Fibroblast of skin of scalp (primary cell): Measurements from ENCODE around the gene C16orf54. TPM values are rescaled to one million over a fixed set of nuclear protein-coding genes. Genes with fewer than 3 reads are reported as not detected.
"Not testable (repeated sequence)": the region's sequence is repeated elsewhere in the genome, so short reads cannot be mapped to it uniquely, and the experiment has no call there.

Experiments
- DNase-seq: peaks from one replicate; pipeline ENCODE4 v3.0.0-alpha.2; 2013
- polyA plus RNA-seq, 2 experiments: library from polyadenylated mRNA; unstranded; fragments of 120-200 nt; gene quantifications; one replicate each; pipeline ENCODE4 v1.2.1, GENCODE V29; 2013; ENCODE audit not compliant: insufficient read length in 2 of 2

Gene C16orf54
- polyA plus RNA-seq (2013, experiment 1 of 2; ENCODE audit: insufficient read length) = not detected
- polyA plus RNA-seq (2013, experiment 2 of 2; ENCODE audit: insufficient read length) = not detected

DNA sequence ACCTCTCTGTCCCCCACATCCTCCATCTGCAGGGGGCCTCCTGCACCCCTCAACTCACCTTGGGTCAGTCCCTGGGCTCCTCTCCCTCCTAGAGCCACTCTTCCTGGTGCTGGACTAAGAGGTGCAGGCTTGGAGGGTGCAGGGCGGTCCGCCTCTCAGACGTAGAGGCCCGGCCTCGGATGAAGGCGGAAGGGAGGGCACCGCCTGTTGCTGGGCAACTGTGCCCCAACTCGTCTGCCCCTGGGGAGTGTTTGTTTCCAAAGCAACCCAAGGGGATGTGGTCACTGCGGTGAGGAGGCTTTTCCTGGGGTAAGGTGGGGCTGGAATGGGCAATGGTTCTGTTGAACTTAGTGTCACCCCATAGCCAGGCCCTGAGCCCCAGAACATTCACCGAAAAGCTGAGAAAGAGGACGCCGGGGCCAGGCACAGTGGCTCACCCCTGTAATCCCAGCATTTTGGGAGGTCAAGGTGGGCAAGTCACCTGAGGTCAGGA lies at the start of gene C16orf54:
Gene C16orf54, minus strand, starts transcription at position 138 of the 493 bp plus-strand sequence. CDS start 1,039 bp downstream, outside the sequence.
- DNase-seq = no peak

DNA sequence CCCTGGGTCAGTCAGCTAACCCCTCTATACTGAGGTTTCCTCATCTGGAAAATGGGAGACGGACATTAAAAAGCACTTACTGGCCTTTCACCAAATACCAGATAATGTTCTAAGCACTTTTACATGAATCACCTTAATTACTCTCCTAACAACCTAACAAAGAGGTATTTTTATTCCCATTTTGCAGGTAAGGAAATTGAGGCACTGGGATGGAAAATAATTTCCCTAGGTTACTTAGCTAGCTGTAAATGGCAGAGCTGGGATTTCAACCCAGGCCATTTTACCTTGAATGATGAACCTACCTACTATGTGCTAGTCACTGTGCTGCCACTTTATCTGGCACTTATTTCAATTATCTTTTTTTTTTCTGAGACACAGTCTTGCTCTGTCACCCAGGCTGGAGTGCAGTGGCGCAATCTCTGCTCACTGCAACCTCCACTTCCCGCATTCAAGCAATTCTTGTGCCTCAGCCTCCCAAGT lies 48.5 kb upstream of the C16orf54 start:
- no peak for DNase-seq

GRCh38 chr16:29793153-29793552 lies 47.4 kb upstream of the C16orf54 start:
- DNase-seq = not testable (repeated sequence)

GRCh38 chr16:29791845-29792807 lies 46.3 kb upstream of the C16orf54 start:
- no peak for DNase-seq

DNA sequence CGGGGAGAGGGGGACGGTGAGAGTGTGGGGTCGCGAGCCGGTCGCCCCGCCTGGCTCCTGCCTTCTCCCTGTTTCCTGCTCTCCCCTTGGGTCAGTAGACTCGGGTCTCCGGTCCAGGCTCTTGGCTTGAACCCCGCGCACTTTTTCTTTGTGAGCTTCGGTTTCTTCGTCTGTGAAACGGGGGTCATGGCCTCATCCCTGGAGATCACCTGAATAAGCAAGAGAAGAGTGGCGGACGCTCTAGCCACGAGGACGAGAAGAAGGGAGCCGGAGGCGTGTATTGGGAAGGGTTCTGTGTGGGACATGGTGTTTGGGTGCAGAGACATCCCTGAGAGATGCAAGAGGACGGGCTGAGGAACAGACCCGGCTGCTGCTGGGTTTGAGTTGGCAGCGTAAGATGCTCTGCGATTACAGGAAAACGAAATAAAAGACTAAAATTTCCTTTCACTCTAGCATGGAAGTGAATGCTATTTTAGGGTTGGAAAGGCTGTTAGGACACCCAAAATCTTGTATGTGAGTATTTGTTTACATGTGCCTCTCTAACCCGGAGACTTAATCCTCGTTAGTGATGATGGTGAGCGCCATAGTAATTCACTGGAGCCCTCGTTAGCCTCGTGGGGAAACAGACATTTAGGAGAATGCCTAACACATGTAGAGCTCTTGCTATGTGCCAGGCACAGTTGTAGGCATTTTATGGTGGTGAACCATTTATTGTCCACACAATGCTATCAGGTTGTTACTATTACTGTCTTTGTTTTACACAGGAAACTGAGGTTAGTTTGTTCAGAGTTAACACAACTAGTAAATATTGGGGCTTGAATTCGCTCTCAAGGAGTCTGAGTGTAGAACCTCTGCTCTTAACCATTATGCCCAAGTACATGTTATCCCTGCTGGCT lies 45.4 kb upstream of the C16orf54 start:
- no peak for DNase-seq

GRCh38 chr16:29790183-29790948 lies 44.6 kb upstream of the C16orf54 start, which contains the start of gene KIF22:
KIF22 (plus strand) TSS chr16:29790751; CDS start chr16:29790760, 9 bp downstream.
- peak; percentile 99 for DNase-seq

GRCh38 chr16:29789775-29790182 lies 44.0 kb upstream of the C16orf54 start:
- no peak for DNase-seq

DNA sequence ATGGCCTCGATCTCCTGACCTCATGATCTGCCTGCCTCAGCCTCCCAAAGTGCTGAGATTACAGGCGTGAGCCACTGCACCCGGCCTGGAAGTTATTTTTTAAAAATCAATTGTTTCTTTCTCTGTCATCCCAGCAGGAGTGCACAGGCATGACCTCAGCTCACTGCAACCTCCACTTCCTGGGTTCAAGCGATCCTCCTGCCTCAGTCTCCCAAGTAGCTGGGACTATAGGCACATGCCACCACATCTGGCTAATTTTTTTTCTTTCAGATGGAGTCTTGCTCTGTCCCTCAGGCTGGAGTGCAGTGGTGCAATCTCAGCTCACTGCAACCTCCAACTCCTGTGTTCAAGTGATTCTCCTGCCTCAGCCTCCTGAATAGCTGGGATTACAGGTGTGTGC lies 41.4 kb upstream of the C16orf54 start:
- not testable (repeated sequence) for DNase-seq

GRCh38 chr16:29784901-29785500 lies 39.2 kb upstream of the C16orf54 start:
- peak; percentile 64 for DNase-seq

DNA sequence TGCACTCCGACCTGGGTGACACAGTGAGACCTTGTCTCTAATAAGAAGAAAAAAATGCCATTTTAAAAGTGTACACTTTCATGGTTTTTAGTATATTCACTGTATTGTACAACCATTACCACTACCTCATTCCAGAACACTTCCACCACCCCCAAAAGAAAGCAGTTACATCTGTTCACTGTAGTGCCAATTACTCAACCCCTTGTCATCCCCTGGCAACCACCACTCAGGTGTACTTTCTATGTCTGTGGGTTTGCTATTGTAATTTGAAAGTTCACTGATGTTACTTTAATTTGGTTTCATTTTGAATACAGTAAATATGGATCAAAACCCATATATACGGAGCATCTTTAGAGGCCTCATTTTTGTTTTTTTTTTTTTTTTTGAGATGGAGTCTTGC lies 38.4 kb upstream of the C16orf54 start:
- DNase-seq = no peak

- not testable (repeated sequence) for DNase-seq
Measured at GRCh38 chr16:29783094-29783953, 37.5 kb upstream of the C16orf54 start.

DNA sequence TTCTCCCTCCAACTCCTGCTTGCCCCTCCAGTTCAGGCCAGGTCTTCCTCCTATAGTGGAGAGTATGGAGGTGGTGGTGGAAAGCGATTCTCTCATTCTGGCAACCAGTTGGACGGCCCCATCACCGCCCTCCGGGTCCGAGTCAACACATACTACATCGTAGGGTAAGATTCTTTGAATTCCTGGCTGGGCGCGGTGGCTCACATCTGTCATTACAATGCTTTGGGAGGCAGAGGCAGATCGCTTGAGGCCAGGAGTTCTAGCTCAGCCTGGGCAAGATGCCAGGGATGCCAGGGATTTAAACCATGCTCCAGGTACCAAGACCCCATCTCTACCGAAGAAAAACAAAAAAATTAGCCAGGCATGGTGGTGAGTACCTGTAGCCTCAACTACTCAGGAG lies 33.7 kb upstream of the C16orf54 start:
- DNase-seq = peak; percentile 29

GRCh38 chr16:29777576-29778350 lies 32.0 kb upstream of the C16orf54 start, which contains the start of gene ZG16:
ZG16 (plus strand) TSS chr16:29778256; CDS start chr16:29779267, 1,011 bp downstream.
- DNase-seq = no peak

- peak; percentile 23 for DNase-seq
Measured at GRCh38 chr16:29775742-29776408, 30.1 kb upstream of the C16orf54 start.

DNA sequence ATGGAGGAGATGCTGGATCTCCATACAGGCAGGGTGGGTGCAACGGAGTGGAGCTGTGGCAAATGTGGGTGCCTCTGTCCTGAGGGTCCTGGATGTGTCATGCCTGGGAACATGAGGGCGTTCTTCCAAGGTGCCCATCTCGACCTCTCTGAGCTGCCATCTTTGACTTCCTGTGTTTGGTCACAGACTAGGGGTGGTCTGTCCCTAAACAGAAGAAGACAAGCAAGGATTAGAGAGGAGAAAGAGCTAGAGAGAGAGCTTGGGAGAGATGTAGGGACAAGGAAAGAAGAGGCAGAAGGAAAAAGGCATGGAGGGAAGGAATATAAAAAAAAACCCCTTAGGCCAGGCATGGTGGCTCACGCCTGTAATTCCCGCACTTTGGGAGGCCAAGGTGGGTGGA lies 28.9 kb upstream of the C16orf54 start:
- DNase-seq = no peak

DNA sequence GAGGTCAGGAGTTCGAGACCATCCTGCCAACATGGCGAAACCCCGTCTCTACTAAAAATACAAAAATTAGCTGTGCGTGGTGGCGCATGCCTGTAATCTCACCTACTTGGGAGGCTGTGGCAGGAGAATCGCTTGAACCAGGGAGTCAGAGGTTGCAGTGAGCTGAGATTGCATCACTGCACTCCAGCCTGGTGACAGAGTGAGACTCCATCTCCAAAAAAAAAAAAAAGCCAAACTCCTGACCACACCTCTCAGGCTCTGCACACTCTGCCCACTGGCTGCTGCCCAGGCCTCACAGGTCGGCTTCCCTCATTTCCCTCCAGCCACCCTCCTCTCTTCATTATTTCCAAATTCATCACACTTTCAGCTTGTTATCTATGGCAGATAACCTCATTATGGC lies 26.5 kb upstream of the C16orf54 start:
- not testable (repeated sequence) for DNase-seq

DNA sequence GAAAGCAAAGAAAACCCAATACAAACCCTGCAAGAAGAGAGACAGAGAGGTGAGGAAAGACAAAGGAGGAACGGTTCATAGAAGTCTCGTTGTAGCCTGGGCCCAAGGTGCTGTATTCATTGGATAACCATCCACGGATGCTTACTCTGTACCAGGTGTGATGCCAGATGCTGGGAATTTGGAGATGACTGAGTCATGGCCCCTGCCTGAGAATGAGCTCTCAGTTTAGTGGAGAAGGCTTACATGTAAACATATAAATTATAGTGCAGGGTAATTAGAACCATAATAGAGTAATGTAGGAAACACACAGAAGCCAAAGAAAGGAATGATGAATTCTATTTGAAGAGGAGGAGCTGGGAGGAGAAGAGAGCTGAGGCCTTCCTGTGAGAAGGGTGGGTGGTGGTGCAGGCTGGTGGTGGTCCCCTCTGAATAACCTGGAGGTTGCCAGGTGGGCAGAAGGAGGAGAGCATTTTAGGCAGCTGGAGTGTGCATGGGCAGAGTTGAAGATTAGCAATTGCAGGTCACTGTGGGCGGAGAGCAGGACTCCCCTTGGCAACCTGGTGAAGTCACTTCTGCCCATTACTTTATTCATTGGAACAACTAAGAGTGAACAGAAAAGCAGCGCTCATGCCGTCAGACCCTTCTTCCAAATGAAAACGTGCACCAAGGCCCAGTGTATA lies 24.6 kb upstream of the C16orf54 start:
- DNase-seq = no peak

- no peak for DNase-seq
Measured at GRCh38 chr16:29769507-29769906, 23.7 kb upstream of the C16orf54 start.
